NCI-H345 (cell line): ENCODE measurements around the gene SGIP1.

ENCODE experiments used
- DNase-seq: peaks from one replicate; lab custom pipeline; 2025; lab: John Stamatoyannopoulos, UW

SGIP1 gene

GRCh38 chr1:66679140-66679539 is 145.2 kb downstream of the SGIP1 start:
- no peak for DNase-seq

- no peak for DNase-seq
These were observed 147.7 kb downstream of the SGIP1 start for GRCh38 chr1:66681686-66682085.

- DNase-seq, result no peak
These were observed 148.2 kb downstream of the SGIP1 start for GRCh38 chr1:66682106-66682505.

GRCh38 chr1:66684353-66684752 is 150.4 kb downstream of the SGIP1 start:
- DNase-seq, result no peak

- no peak for DNase-seq
These were observed 151.3 kb downstream of the SGIP1 start for GRCh38 chr1:66685265-66685664.

- DNase-seq, result no peak
These were observed 151.7 kb downstream of the SGIP1 start for GRCh38 chr1:66685670-66686069.

- DNase-seq, result no peak
These were observed 152.5 kb downstream of the SGIP1 start for GRCh38 chr1:66686406-66686805.

GRCh38 chr1:66687358-66687757 is 153.4 kb downstream of the SGIP1 start:
- no peak for DNase-seq

GRCh38 chr1:66690666-66691381 is 156.9 kb downstream of the SGIP1 start:
- DNase-seq, result no peak

- no peak for DNase-seq
These were observed 158.7 kb downstream of the SGIP1 start for GRCh38 chr1:66692681-66693080.

- DNase-seq, result no peak
These were observed 159.9 kb downstream of the SGIP1 start for GRCh38 chr1:66693856-66694255.

- no peak for DNase-seq
These were observed 161.2 kb downstream of the SGIP1 start for GRCh38 chr1:66695116-66695515.

- peak; percentile 53 for DNase-seq
These were observed 162.8 kb downstream of the SGIP1 start for GRCh38 chr1:66696771-66697170.

GRCh38 chr1:66699213-66699612 is 165.3 kb downstream of the SGIP1 start:
- DNase-seq, result no peak

- no peak for DNase-seq
These were observed 170.4 kb downstream of the SGIP1 start for GRCh38 chr1:66704177-66704875.

- no peak for DNase-seq
These were observed 171.2 kb downstream of the SGIP1 start for GRCh38 chr1:66705110-66705509.

GRCh38 chr1:66711420-66711819 is 177.5 kb downstream of the SGIP1 start:
- no peak for DNase-seq

- DNase-seq, result no peak
These were observed 178.9 kb downstream of the SGIP1 start for GRCh38 chr1:66712839-66713238.

GRCh38 chr1:66723985-66724384 is 190.0 kb downstream of the SGIP1 start:
- DNase-seq, result no peak

- DNase-seq, result peak; percentile 68
These were observed 192.1 kb downstream of the SGIP1 start for GRCh38 chr1:66725885-66726665.

GRCh38 chr1:66728021-66728420 is 194.1 kb downstream of the SGIP1 start:
- no peak for DNase-seq

- peak; percentile 36 for DNase-seq
These were observed 194.8 kb downstream of the SGIP1 start for GRCh38 chr1:66728716-66729115.

- DNase-seq, result peak; percentile 38
These were observed 195.2 kb downstream of the SGIP1 start for GRCh38 chr1:66729119-66729518.
